ENCODE results near the gene FBXL14.

- TF ChIP-seq CTCF (IDR thresholded peaks at IDR 0.05) (no peak), POLR2A (IDR thresholded peaks at IDR 0.05) (no peak), POLR2AphosphoS5 (IDR thresholded peaks at IDR 0.05) (no peak)
Observed at GRCh38 chr12:1611803-1612572, 17.6 kb upstream of the FBXL14 start.

All from prostate gland (tissue), 2 donors.